ENCODE data around the gene COL11A2. TPM values are rescaled to one million over a fixed set of nuclear protein-coding genes. Genes with fewer than 3 reads are reported as not detected.
A peak's percentile ranks its signal among the peaks of the same experiment; 100 is the strongest.

Gene COL11A2
- polyA plus RNA-seq, 3 donors = 0.57 TPM; not detected in 2

GRCh38 chr6:33190504-33191107 lies 1.7 kb downstream of the COL11A2 start:
- no peak for DNase-seq
- Histone ChIP-seq H3K9me3 (replicated peaks in 1 of 2; ENCODE audit: control insufficient read depth in 1 of 2, insufficient read depth in 1 of 2, low read length in 2 of 2) (no peaks in the 10 kb centered on the region), H3K4me2 (replicated peaks; ENCODE audit: extremely low read depth, low read length, poor library complexity, severe bottlenecking) (no peak overlapping the region), H3K9ac (ENCODE audit: insufficient read depth, low read length, poor library complexity, severe bottlenecking) (no peak overlapping the region), H3K27ac (ENCODE audit: low read depth in 1 of 2, low read length in 2 of 2) (no peak overlapping the region), H3K79me2 (ENCODE audit: insufficient read depth, low read length) (no peaks in the 10 kb centered on the region), H4K20me1 (ENCODE audit: insufficient read depth, low read length) (peaks cover 24% of the 10 kb centered on the region), H3K4me3 (replicated peaks in 1 of 3; ENCODE audit: low read depth in 2 of 3, low read length in 3 of 3) (no peak overlapping the region), H3K27me3 (ENCODE audit: control insufficient read depth in 2 of 2, insufficient read depth in 2 of 2, low read length in 2 of 2) (peaks cover 23 to 58% of the 10 kb centered on the region in 2 donors), H2AFZ (ENCODE audit: insufficient read depth, low read depth, low read length, poor library complexity, severe bottlenecking) (no peak overlapping the region), H3K4me1 (ENCODE audit: control insufficient read depth in 1 of 2, insufficient read depth in 2 of 2, low read length in 2 of 2) (peaks cover 10 to 12% of the 10 kb centered on the region in 2 donors), H3K36me3 (replicated peaks in 1 of 2; ENCODE audit: control insufficient read depth in 1 of 2, insufficient read depth in 2 of 2, low read length in 2 of 2) (peaks cover 17 to 21% of the 10 kb centered on the region in 2 donors)
- peaks cover 0 to 13% (median 4%) of the 10 kb centered on the region in 7 donors for H3K9me3 Mint-ChIP-seq
- peak overlapping the region in 1 of 2 donors; percentile 79 for H3K4me3 Mint-ChIP-seq
- no peak overlapping the region for H3K27ac Mint-ChIP-seq
- TF ChIP-seq CTCF (IDR thresholded peaks at IDR 0.05) = no peak
- H3K27me3 Mint-ChIP-seq (ENCODE audit: low read depth in 3 of 3) = peaks cover 48 to 66% (median 54%) of the 10 kb centered on the region in 3 donors
- intact Hi-C loops (cut with micrococcal nuclease) = loop anchor here in 1 of 2 donors (10.0 kb wide), 1 partner anchor 54 kb away; no protein-coding TSS in a partner anchor
- 91% methylated on average over 7 of the region's 11 CpGs for WGBS (ENCODE audit: insufficient coverage)
- peaks cover 19% of the 10 kb centered on the region for H3K4me1 Mint-ChIP-seq
- H3K36me3 Mint-ChIP-seq = peaks cover 20 to 23% of the 10 kb centered on the region in 2 donors

- peaks cover 23 to 58% of the 10 kb centered on the region in 2 donors for H3K27me3 ChIP-seq (ENCODE audit: control insufficient read depth in 2 of 2, insufficient read depth in 2 of 2, low read length in 2 of 2)
- peak overlapping the region in 1 of 2 donors; percentile 64 for H3K4me3 Mint-ChIP-seq
- peaks cover 48 to 73% (median 55%) of the 10 kb centered on the region in 3 donors for H3K27me3 Mint-ChIP-seq (ENCODE audit: low read depth in 3 of 3)
- no peak for TF ChIP-seq CTCF (IDR thresholded peaks at IDR 0.05)
- H3K27ac ChIP-seq (ENCODE audit: low read depth in 1 of 2, low read length in 2 of 2) = no peak overlapping the region
- no peaks in the 10 kb centered on the region for H3K79me2 ChIP-seq (ENCODE audit: insufficient read depth, low read length)
- H3K9me3 ChIP-seq (replicated peaks in 1 of 2; ENCODE audit: control insufficient read depth in 1 of 2, insufficient read depth in 1 of 2, low read length in 2 of 2) = no peaks in the 10 kb centered on the region
- H4K20me1 ChIP-seq (ENCODE audit: insufficient read depth, low read length) = peaks cover 16% of the 10 kb centered on the region
- H2AFZ ChIP-seq (ENCODE audit: insufficient read depth, low read depth, low read length, poor library complexity, severe bottlenecking) = no peak overlapping the region
- H3K27ac Mint-ChIP-seq = no peak overlapping the region
- no peak overlapping the region for H3K4me2 ChIP-seq (replicated peaks; ENCODE audit: extremely low read depth, low read length, poor library complexity, severe bottlenecking)
- peaks cover 10 to 14% of the 10 kb centered on the region in 2 donors for H3K36me3 ChIP-seq (replicated peaks in 1 of 2; ENCODE audit: control insufficient read depth in 1 of 2, insufficient read depth in 2 of 2, low read length in 2 of 2)
- peaks cover 10 to 12% of the 10 kb centered on the region in 2 donors for H3K4me1 ChIP-seq (ENCODE audit: control insufficient read depth in 1 of 2, insufficient read depth in 2 of 2, low read length in 2 of 2)
- DNase-seq = no peak
- peaks cover 19% of the 10 kb centered on the region for H3K4me1 Mint-ChIP-seq
- peaks cover 0 to 13% (median 4%) of the 10 kb centered on the region in 7 donors for H3K9me3 Mint-ChIP-seq
- H3K36me3 Mint-ChIP-seq = peaks cover 12 to 15% of the 10 kb centered on the region in 2 donors
- WGBS (ENCODE audit: insufficient coverage) = 80% methylated on average over 3 of the region's 7 CpGs
- no peak overlapping the region for H3K9ac ChIP-seq (ENCODE audit: insufficient read depth, low read length, poor library complexity, severe bottlenecking)
- intact Hi-C loops (cut with micrococcal nuclease) = loop anchor here in 1 of 2 donors (10.0 kb wide), 1 partner anchor 55 kb away; no protein-coding TSS in a partner anchor
- no peak overlapping the region for H3K4me3 ChIP-seq (replicated peaks in 1 of 3; ENCODE audit: low read depth in 2 of 3, low read length in 3 of 3)
Observed at GRCh38 chr6:33189625-33190448, 2.4 kb downstream of the COL11A2 start.
